ENCODE data around the gene MGAT3.

DNA sequence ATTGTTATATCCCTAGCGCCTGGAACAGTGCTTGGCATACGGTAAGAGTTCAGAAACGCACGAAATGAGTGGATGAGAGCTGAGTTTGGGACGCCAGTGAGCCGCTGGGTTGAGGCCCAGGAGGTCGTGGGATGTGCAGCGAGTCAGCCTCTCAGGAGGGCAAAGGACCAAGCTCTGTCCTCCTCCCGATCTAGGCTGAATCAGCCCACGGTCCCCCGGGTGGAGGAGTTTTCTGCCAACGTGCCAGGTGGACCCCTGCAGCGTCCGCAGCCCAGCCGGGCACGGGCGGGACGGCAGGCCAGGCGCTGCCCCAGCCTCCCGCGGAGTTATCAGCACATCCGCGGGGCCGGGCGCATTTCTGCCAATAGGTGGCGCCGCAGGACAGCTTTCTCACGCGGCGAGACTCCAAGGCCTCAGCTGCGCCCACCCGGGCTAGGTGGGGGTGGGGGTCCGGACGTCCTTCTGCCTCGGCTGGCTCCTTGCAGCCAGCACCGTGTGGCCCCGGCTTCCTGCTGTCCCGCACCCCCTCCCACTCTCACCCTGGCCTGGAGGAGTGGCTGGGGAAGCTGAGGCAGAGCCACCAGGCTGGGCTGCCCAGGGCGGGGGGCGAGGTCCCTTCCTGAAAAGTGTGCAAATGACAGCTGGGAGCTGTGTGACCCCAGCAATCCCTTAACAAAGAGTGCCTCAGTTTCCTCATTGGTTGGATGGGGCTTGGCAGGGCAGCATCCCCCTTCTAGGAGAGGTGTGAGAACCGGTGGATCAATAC, 78.0 kb downstream of the MGAT3 start:
- peak; percentile 85 to 98 (median 93) for TF ChIP-seq CTCF (IDR thresholded peaks at IDR 0.05)
- no peak for TF ChIP-seq POLR2A (IDR thresholded peaks at IDR 0.05)

Data from thyroid gland (tissue), 4 donors.